Measurements from ENCODE around the gene NABP2.

GRCh38 chr12:56202838-56203237 is 21.3 kb upstream of the NABP2 start:
- TF ChIP-seq POLR2AphosphoS5 (IDR thresholded peaks at IDR 0.05) (no peak), POLR2A (IDR thresholded peaks at IDR 0.05) (no peak), CTCF (IDR thresholded peaks at IDR 0.05 in 8 of 11, conservative IDR thresholded peaks at IDR 0.05 in 3 of 11) (no peak)
